Measurements from ENCODE around the gene SYCP2. TPM values are rescaled to one million over a fixed set of nuclear protein-coding genes. Genes with fewer than 3 reads are reported as not detected.

Gene SYCP2
- total RNA-seq, 6 experiments from 2014 or later, result 0.23 to 1.1 (median 0.56) TPM

- TF ChIP-seq CTCF (IDR thresholded peaks at IDR 0.05), result no peak
- Mint-ChIP-seq H3K27ac (no peak overlapping the region), H3K4me3 (no peak overlapping the region), H3K4me1 (ENCODE audit: low read depth) (no peaks in the 10 kb centered on the region), H3K36me3 (ENCODE audit: low read depth) (no peaks in the 10 kb centered on the region), H3K27me3 (ENCODE audit: insufficient read depth) (no peaks in the 10 kb centered on the region), H3K9me3 (no peaks in the 10 kb centered on the region; the same call in 1 of the 2 replicates)
- no peak for DNase-seq
Measured at GRCh38 chr20:59873409-59873808, 60.0 kb downstream of the SYCP2 start.

- no peaks in the 10 kb centered on the region for H3K36me3 Mint-ChIP-seq (ENCODE audit: low read depth)
- no peaks in the 10 kb centered on the region; the same call in 1 of the 2 replicates for H3K9me3 Mint-ChIP-seq
- H3K4me3 Mint-ChIP-seq, result no peak overlapping the region
- no peaks in the 10 kb centered on the region for H3K4me1 Mint-ChIP-seq (ENCODE audit: low read depth)
- no peak for TF ChIP-seq CTCF (IDR thresholded peaks at IDR 0.05)
- no peak overlapping the region for H3K27ac Mint-ChIP-seq
- no peaks in the 10 kb centered on the region for H3K27me3 Mint-ChIP-seq (ENCODE audit: insufficient read depth)
- DNase-seq, result no peak
Measured at GRCh38 chr20:59871096-59871495, 62.3 kb downstream of the SYCP2 start.

- H3K36me3 Mint-ChIP-seq (ENCODE audit: low read depth), result no peaks in the 10 kb centered on the region
- H3K4me1 Mint-ChIP-seq (ENCODE audit: low read depth), result no peaks in the 10 kb centered on the region
- H3K9me3 Mint-ChIP-seq, result peaks cover 6% of the 10 kb centered on the region
- peaks cover 2% of the 10 kb centered on the region; the same call in 1 of the 2 replicates for H3K27me3 Mint-ChIP-seq (ENCODE audit: insufficient read depth)
- no peak overlapping the region for H3K4me3 Mint-ChIP-seq
- DNase-seq, result no peak
- TF ChIP-seq CTCF (IDR thresholded peaks at IDR 0.05), result no peak
- H3K27ac Mint-ChIP-seq, result no peak overlapping the region
Measured at GRCh38 chr20:59866338-59866737, 67.1 kb downstream of the SYCP2 start.

- no peak overlapping the region for H3K27ac Mint-ChIP-seq
- peaks cover 6% of the 10 kb centered on the region for H3K9me3 Mint-ChIP-seq
- H3K36me3 Mint-ChIP-seq (ENCODE audit: low read depth), result no peaks in the 10 kb centered on the region
- DNase-seq, result no peak
- TF ChIP-seq CTCF (IDR thresholded peaks at IDR 0.05), result no peak
- peaks cover 2% of the 10 kb centered on the region; the same call in 1 of the 2 replicates for H3K27me3 Mint-ChIP-seq (ENCODE audit: insufficient read depth)
- H3K4me3 Mint-ChIP-seq, result no peak overlapping the region
- H3K4me1 Mint-ChIP-seq (ENCODE audit: low read depth), result no peaks in the 10 kb centered on the region
Measured at GRCh38 chr20:59864726-59865125, 68.7 kb downstream of the SYCP2 start.

GRCh38 chr20:59863058-59863457 lies 70.4 kb downstream of the SYCP2 start:
- Mint-ChIP-seq H3K27me3 (ENCODE audit: insufficient read depth) (peaks cover 2% of the 10 kb centered on the region; the same call in 1 of the 2 replicates), H3K36me3 (ENCODE audit: low read depth) (no peaks in the 10 kb centered on the region), H3K4me1 (ENCODE audit: low read depth) (no peaks in the 10 kb centered on the region), H3K9me3 (peaks cover 6% of the 10 kb centered on the region), H3K27ac (no peak overlapping the region), H3K4me3 (no peak overlapping the region)
- TF ChIP-seq CTCF (IDR thresholded peaks at IDR 0.05), result no peak
- no peak for DNase-seq

GRCh38 chr20:59861401-59861800 lies 72.0 kb downstream of the SYCP2 start:
- H3K9me3 Mint-ChIP-seq, result peaks cover 13% of the 10 kb centered on the region
- no peak for TF ChIP-seq CTCF (IDR thresholded peaks at IDR 0.05)
- no peak for DNase-seq
- no peaks in the 10 kb centered on the region for H3K4me1 Mint-ChIP-seq (ENCODE audit: low read depth)
- H3K4me3 Mint-ChIP-seq, result no peak overlapping the region
- peaks cover 2% of the 10 kb centered on the region; the same call in 1 of the 2 replicates for H3K27me3 Mint-ChIP-seq (ENCODE audit: insufficient read depth)
- no peaks in the 10 kb centered on the region for H3K36me3 Mint-ChIP-seq (ENCODE audit: low read depth)
- H3K27ac Mint-ChIP-seq, result no peak overlapping the region
